Panc1 (cell line): ENCODE results near the gene PXDN. TPM values are rescaled to one million over a fixed set of nuclear protein-coding genes. Genes with fewer than 3 reads are reported as not detected.

Source experiments
- ATAC-seq: fragments of 200-7000 bp; cut with Tn5 transposase; 2 replicates; pipeline ENCODE4 v1.9.1; 2020; ENCODE audit warnings: mild to moderate bottlenecking, moderate library complexity
- BruUV-seq: library from RNA; stranded (reverse); fragments of 400-500 nt; replicated peaks from 2 replicates; lab custom pipeline; 2021; lab: Mats Ljungman, UMichigan
- CTCF ChIA-PET: fragments of 300-600 bp; sonication (Branson Sonifier 250); formaldehyde crosslinking; loops from one replicate; lab custom pipeline; 2022; ENCODE audit warnings: antibody characterized with exemption; lab: Charles Lee
- POLR2A ChIA-PET: fragments of 300-600 bp; sonication (Branson Sonifier 250); formaldehyde crosslinking; loops from one replicate; lab custom pipeline; 2022; ENCODE audit warnings: antibody characterized with exemption; lab: Charles Lee
- DNase-seq: peaks from one replicate; pipeline ENCODE4 v3.0.0-alpha.2; 2010; ENCODE audit warnings: low read depth, low spot score
- H3K27ac ChIP-seq: 2 replicates; pipeline ENCODE4 v1.5.1; 2011; ENCODE audit warnings: mild to moderate bottlenecking, low read length, inconsistent platforms
- H3K27me3 ChIP-seq: fragments of 200-500 bp; sonication (Bioruptor generic); 2 replicates; pipeline ENCODE4 v1.6.0; 2014; ENCODE audit warnings: low read length, inconsistent platforms; ENCODE audit not compliant: control insufficient read depth, insufficient read depth
- H3K36me3 ChIP-seq: fragments of 200-500 bp; sonication (Bioruptor generic); 2 replicates; pipeline ENCODE4 v1.5.1; 2014; ENCODE audit warnings: inconsistent platforms, mild to moderate bottlenecking, low read length, moderate library complexity; ENCODE audit not compliant: control insufficient read depth, insufficient read depth
- H3K4me1 ChIP-seq: 2 replicates; pipeline ENCODE4 v1.5.1; 2011; ENCODE audit warnings: inconsistent platforms, mild to moderate bottlenecking, low read length, moderate library complexity; ENCODE audit not compliant: control insufficient read depth, insufficient read depth
- H3K4me3 ChIP-seq, 2 experiments: 2 replicates each; pipeline ENCODE4 v1.5.1; 2011 to 2012; ENCODE audit warnings: low read depth in 2 of 2, low read length in 2 of 2, mild to moderate bottlenecking in 2 of 2, inconsistent platforms in 1 of 2, moderate library complexity in 1 of 2
- H3K9me3 ChIP-seq: fragments of 200-500 bp; sonication (Bioruptor generic); 2 replicates; pipeline ENCODE4 v1.5.1; 2014; ENCODE audit warnings: low read depth, mild to moderate bottlenecking, inconsistent platforms, low read length, moderate library complexity; ENCODE audit not compliant: control insufficient read depth, insufficient read depth
- CTCF ChIP-seq: fragments of 450-650 bp; IDR thresholded peaks from 2 replicates; pipeline ENCODE4 v1.5.1; 2017; ENCODE audit warnings: mild to moderate bottlenecking
- POLR2AphosphoS5 ChIP-seq: IDR thresholded peaks from 2 replicates; pipeline ENCODE4 v1.6.1; 2012; ENCODE audit warnings: mild to moderate bottlenecking, low read depth, low read length, moderate library complexity
- REST ChIP-seq, 2 experiments: IDR thresholded peaks; 2 replicates each; pipeline ENCODE4 v1.6.1; 2011 to 2012; ENCODE audit warnings: low read depth in 2 of 2, control low read depth in 1 of 2, low read length in 1 of 2, mild to moderate bottlenecking in 1 of 2, moderate library complexity in 1 of 2; ENCODE audit not compliant: insufficient read depth in 1 of 2
- SIN3A ChIP-seq: IDR thresholded peaks from 2 replicates; pipeline ENCODE4 v1.6.1; 2012; ENCODE audit warnings: low read depth, mild to moderate bottlenecking, low read length, moderate library complexity, borderline replicate concordance; ENCODE audit not compliant: insufficient read depth
- TCF7L2 ChIP-seq: IDR thresholded peaks from 2 replicates; pipeline ENCODE4 v1.6.1; 2011; ENCODE audit warnings: mild to moderate bottlenecking, low read depth, low read length, inconsistent platforms
- in situ Hi-C: cut with HindIII; loops from 2 replicates; pipeline ENCODE4 v1.10.0; 2016; ENCODE audit warnings: low sequenced_read_pairs, low pct_unique_long_range_greater_than_20kb
- intact Hi-C: fragments of 100-400 bp; cut with micrococcal nuclease; formaldehyde crosslinking; loops from one replicate; pipeline ENCODE4 v1.10.0; 2022; ENCODE audit not compliant: unreplicated experiment
- total RNA-seq: library from RNA; stranded (reverse); gene quantifications from one replicate; pipeline ENCODE4 v1.2.1, GENCODE V29; 2021; ENCODE audit not compliant: unreplicated experiment

PXDN gene
- total RNA-seq, 1 experiment from 2014 or later: 2.5 TPM

GRCh38 chr2:1581965-1582625 lies 162.2 kb downstream of the PXDN start:
- no peaks in the 10 kb centered on the region for H3K27me3 ChIP-seq
- H3K4me3 ChIP-seq: no peak overlapping the region
- ChIA-PET CTCF (no interaction called here), POLR2A (interaction anchor here (0.6 kb wide), 1 partner anchor 150 kb away, joined by 3 read pairs; no protein-coding TSS in a partner anchor)
- no peak for ATAC-seq
- peaks cover 8% of the 10 kb centered on the region for H3K4me1 ChIP-seq
- TF ChIP-seq CTCF (no peak), POLR2AphosphoS5 (no peak), REST (IDR thresholded peaks at IDR 0.05; ENCODE audit: insufficient read depth in 1 of 2, low read depth in 2 of 2, low read length in 1 of 2) (no peak), SIN3A (no peak), TCF7L2 (no peak)
- intact Hi-C loops: no loop called here
- DNase-seq: no peak
- no peaks in the 10 kb centered on the region for H3K9me3 ChIP-seq
- H3K36me3 ChIP-seq: no peaks in the 10 kb centered on the region
- no TSS peak for BruUV-seq
- in situ Hi-C loops: no loop called here
- H3K27ac ChIP-seq: peak overlapping the region; percentile 42; the same call in 1 of the 2 replicates
